NCI-H146 treated with DMSO at 0.1 percent for 48 hours (cell line): Measurements from ENCODE around the gene KAZN.
"Not testable (repeated sequence)": the region's sequence is repeated elsewhere in the genome, so short reads cannot be mapped to it uniquely, and the experiment has no call there.

Experiments
- DNase-seq: peaks from one replicate; lab custom pipeline; 2025; ENCODE audit not compliant: unreplicated experiment; lab: John Stamatoyannopoulos, UW

Gene KAZN

DNA sequence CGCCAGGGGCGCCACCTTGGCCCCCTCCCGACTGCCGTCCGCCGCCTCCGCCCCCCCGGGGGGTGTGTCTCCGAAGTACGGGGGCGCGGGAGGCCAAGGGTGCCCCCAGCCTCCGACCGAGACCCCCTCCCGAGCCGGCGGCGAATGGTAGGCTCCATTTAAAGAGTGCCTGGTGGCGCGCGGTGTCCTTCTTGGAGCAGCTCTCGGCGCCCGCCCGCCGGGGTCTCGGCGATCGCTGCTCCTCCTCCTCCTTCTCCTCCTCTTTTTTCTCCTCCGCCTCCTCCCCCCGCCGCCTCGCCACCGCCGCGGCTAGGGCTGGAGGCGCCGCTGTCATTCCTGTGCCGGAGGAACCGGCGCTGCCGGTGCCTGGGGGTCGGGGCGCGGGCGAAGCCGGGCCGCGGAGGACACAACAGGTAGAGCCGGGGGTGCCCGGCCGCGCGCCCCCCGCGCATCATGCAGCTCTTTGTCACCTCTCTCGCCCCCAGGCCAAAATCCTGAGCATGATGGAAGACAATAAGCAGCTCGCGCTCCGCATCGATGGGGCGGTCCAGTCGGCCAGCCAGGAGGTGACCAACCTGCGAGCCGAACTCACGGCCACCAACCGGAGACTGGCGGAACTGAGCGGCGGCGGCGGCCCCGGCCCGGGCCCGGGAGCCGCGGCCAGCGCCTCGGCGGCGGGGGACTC is at the start of gene KAZN:
Gene KAZN (plus strand): TSS at position 188 of the 685 bp plus-strand sequence.
- DNase-seq: peak; percentile 37

DNA sequence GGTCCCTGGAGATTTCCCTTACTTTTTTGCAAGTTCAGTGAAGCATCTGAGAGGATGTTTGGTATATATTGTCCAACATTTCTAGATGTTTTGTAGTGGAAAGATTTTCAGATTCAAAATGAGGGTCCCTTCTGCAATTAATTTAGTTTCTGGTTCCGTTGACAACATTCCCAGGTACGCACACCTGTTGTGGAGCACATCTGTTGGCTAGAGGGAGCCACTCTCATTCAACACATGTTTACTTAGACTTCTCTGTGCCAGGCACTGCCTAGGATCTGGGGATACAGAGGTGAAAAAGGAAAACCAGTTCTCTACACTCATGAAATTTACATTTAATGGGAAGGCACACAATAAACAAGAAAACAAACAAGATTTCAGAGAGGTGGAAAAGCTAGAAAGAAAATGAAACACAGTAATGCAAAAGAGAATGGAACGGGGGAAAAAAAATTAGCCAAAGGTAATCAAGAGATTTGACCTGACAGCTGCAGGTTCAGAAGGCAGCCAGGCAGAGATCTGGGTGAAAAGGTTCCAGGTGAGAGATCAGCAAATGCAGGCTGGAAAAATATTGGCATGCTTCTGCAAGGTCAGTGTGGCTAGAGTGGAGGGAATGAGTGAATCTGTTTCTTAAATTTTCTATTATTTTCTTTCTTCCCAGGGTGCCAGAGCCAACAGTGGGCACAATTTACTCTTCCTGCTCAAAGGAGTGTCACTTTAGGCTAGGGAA is 48.4 kb upstream of the KAZN start:
- peak; percentile 2 for DNase-seq

DNA sequence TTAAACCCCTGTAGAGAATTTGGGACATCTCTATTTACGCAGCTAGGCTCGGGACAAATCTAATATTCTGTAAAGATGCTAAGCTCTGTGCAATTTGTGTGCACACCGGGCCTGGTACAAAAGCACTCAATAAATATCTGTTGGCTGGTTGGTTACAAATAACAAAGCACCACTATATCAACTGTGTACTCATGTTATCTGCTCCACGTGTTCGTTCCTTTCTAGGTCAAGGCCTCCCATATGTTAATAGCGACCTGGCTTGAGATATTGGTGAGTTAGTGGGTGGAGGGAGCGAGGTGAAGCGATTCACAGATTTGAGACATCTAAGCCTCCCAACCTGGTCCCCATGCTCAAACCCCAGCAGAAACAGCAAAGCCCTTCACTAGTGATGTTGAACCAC is 47.1 kb upstream of the KAZN start:
- DNase-seq: no peak

DNA sequence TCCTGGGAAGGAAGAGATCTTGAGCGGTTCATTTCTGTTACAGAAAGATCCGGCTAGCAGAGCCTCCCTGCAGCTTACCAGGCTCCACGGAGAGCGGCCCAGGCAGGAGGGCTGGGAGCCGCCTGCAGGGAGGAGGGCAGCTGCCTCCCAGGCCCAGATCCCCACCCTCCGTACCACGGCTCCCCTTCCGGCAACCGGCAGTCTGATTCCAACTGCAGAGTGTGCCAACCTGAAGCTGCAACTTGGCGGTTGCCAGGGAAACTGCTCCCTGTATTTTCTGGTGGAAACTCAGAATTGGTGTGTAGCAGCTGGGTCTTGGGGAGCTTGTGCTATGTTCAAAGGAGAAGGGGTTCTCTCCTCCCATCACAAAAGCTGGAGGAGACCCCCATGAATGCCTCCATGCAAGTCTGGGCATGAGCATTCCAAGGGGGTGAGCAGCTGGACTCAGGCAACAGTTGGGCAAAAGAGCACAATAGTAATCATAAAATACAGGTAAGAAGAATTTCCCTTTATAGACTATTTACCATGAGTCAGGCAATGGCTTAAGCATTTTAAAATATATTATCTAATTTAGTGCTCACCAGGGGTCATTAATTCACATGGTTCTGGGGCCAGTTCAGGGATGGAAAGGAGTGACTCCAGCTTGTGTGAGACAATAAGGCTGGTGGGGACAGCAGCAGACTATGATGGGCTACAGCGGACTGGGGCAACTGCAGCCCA is 46.1 kb upstream of the KAZN start:
- DNase-seq: peak; percentile 3

GRCh38 chr1:14553711-14554110 is 44.8 kb upstream of the KAZN start:
- no peak for DNase-seq

DNA sequence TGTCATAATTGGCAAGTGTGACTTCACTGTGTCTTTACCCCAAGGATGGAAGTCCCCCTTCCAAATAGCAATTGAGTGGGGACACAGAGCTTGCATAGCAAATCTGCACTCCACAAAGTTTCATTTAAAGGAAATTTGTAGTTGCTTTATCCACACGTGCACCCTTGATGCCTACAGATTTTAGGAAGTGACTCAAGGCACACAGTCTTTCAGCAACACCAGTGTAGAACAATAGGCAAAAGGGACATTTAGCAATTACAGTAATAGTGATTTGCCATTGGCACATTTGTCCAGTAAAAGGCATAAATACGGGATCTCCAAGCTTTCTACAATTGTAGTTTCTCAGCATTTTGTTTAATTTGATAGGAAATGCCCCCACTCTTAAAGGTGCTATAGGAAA is 43.4 kb upstream of the KAZN start:
- DNase-seq: no peak

DNA sequence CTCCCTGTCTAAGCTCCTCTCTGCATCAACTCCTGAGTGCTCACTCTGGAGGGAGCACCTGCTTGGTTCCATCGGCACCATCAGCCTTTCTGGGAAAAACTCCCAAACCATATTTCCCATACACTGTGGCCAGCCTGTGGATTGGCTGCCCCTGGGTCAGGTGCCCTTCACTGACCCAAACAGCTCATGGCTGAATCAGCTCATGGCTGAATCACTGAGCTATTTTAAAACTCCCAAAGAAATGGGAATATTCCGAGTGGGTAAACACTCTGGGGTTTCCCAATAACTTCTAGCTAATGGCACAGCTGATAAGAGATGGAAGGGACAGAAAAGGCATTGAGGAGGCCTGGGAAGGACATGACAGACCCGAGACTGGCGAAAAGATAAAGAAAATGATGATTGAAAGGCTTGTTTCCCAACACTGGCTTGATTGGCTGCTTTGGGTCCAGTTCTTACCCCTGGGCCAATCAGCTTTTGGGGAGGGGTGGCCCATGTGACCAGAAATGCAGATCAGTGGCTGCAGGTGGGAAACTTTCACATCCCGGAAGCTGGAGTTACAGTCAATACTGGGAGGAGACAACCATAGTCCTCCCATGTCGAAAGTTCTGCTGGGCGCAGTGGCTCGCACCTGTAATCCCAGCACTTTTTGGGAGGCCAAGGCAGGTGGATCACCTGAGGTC is 37.3 kb upstream of the KAZN start:
- no peak for DNase-seq

- DNase-seq: no peak
Measured at GRCh38 chr1:14565090-14565489, 33.4 kb upstream of the KAZN start.

DNA sequence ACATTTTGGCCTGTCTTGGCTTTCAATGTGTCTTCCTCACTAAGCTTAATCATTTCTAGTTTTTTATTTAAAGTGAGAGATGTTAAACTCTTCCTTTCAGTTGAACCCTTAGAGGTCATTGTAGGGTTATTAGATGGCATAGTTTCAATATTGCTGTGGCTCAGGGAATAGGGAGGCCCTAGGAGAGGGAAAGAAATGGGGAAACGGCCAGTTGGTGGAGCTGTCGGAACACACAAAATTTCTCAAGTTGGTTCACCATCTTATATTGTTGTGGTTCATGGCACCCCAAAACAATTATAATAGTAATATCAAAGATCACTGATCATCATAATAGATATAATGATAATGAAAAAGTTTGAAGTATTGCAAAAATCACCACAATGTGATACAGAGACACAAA is 31.4 kb upstream of the KAZN start:
- no peak for DNase-seq

GRCh38 chr1:14567903-14568302 is 30.6 kb upstream of the KAZN start:
- no peak for DNase-seq

GRCh38 chr1:14568716-14569355 is 29.6 kb upstream of the KAZN start:
- DNase-seq: no peak

- DNase-seq: no peak
Measured at GRCh38 chr1:14570514-14570913, 28.0 kb upstream of the KAZN start.

GRCh38 chr1:14571810-14572767 is 26.4 kb upstream of the KAZN start:
- no peak for DNase-seq

DNA sequence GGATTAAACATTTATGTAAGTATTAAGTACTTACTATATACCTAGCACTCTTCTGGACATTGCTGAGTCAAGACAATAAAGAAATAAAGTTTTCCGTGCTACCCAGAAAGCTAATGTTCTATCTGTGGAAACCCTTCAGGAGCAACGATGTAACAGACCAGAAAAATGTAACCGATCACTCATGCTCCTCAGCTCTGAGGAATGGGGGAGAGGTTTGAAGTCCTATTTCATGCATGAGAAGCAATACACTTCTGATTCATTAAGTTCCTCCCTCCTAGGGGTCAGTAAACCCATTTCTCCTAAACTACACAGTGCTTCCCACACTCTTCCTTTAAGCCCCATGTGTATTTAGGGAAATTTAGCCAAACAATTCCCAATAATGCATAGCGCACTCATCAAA is 25.6 kb upstream of the KAZN start:
- DNase-seq: no peak

- no peak for DNase-seq
Measured at GRCh38 chr1:14576155-14576554, 22.3 kb upstream of the KAZN start.

GRCh38 chr1:14577261-14577660 is 21.2 kb upstream of the KAZN start:
- no peak for DNase-seq

DNA sequence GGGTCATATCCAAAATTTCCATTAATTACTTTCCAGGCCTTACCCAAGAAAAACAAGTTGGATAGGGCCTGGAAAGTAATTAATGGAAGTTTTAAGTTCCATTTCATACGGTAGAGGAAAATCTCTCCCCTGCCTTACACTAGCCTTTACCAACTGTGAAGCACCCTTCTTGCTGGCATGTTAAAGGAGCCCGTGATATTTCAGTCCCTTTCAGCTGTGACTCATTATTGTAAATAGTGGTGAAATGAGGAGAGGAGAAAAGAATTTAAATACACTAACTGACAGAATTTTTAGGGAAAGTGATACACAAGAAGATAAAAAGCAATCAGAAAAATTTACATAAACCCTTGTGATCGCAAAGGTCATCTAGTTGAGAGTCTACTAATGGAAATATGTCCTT is 20.3 kb upstream of the KAZN start:
- no peak for DNase-seq

DNA sequence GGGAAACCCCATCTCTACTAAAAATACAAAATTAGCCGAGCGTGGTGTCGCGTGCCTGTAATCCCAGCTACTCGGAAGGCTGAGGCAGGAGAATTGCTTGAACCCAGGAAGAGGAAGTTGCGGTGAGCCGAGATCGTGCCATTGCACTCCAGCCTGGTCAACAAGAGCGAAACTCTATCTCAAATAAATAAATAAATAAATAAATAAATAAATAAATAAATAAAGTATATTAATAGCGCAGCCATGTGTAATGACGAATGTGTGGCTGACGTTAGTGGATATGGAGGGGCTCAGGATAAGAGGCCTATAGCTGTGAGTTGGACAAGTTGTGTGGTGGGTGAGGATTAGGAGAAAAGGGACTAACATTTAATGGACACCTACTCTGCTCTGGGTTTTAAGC is 18.2 kb upstream of the KAZN start:
- not testable (repeated sequence) for DNase-seq

DNA sequence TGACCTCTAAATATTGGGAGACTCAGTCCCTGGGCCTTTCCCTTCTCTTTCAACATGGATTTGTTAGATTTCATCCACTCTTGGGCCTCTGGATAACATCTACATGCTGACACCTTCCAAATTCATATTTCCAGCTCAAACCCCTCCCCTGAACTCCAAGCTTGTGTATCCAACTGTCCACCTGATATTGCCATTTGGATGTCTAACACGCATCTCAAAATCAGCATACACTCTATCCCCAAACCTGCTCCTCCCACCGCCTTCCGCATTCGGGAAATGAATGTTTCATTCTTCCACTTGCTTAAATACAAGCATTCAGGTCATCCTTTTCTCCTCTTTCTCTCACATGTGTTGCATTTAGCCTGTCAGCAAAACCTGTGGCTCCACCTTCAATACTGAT is 17.5 kb upstream of the KAZN start:
- DNase-seq: no peak

GRCh38 chr1:14583788-14584187 is 14.7 kb upstream of the KAZN start:
- no peak for DNase-seq
